ENCODE data around the gene JPH2.

Gene JPH2

GRCh38 chr20:44075950-44076232, 111.1 kb downstream of the JPH2 start:
- no peak overlapping the region for H3K4me2 ChIP-seq (ENCODE audit: low read length)
- H3K9ac ChIP-seq (ENCODE audit: low read depth, low read length), result no peak overlapping the region
- H3K9me3 ChIP-seq (replicated peaks; ENCODE audit: low read length), result no peaks in the 10 kb centered on the region
- peaks cover 5% of the 10 kb centered on the region for H3K4me1 ChIP-seq (ENCODE audit: control insufficient read depth, insufficient read depth, low read length)
- H3K27me3 ChIP-seq (ENCODE audit: control insufficient read depth, insufficient read depth, low read length), result peaks cover 31% of the 10 kb centered on the region
- H3K4me3 ChIP-seq (ENCODE audit: low read length), result no peak overlapping the region
- no peaks in the 10 kb centered on the region for H3K36me3 ChIP-seq (ENCODE audit: insufficient read depth, low read length)

GRCh38 chr20:44075191-44075949, 111.6 kb downstream of the JPH2 start:
- H3K4me2 ChIP-seq (ENCODE audit: low read length), result no peak overlapping the region
- no peaks in the 10 kb centered on the region for H3K9me3 ChIP-seq (replicated peaks; ENCODE audit: low read length)
- no peaks in the 10 kb centered on the region for H3K36me3 ChIP-seq (ENCODE audit: insufficient read depth, low read length)
- H3K9ac ChIP-seq (ENCODE audit: low read depth, low read length), result no peak overlapping the region
- peaks cover 36% of the 10 kb centered on the region for H3K27me3 ChIP-seq (ENCODE audit: control insufficient read depth, insufficient read depth, low read length)
- H3K4me3 ChIP-seq (ENCODE audit: low read length), result no peak overlapping the region
- peaks cover 5% of the 10 kb centered on the region for H3K4me1 ChIP-seq (ENCODE audit: control insufficient read depth, insufficient read depth, low read length)

- Histone ChIP-seq H3K4me3 (ENCODE audit: low read length) (no peak overlapping the region), H3K4me1 (ENCODE audit: control insufficient read depth, insufficient read depth, low read length) (peaks cover 5% of the 10 kb centered on the region), H3K27me3 (ENCODE audit: control insufficient read depth, insufficient read depth, low read length) (peaks cover 42% of the 10 kb centered on the region), H3K36me3 (ENCODE audit: insufficient read depth, low read length) (no peaks in the 10 kb centered on the region), H3K9ac (ENCODE audit: low read depth, low read length) (no peak overlapping the region), H3K9me3 (replicated peaks; ENCODE audit: low read length) (no peaks in the 10 kb centered on the region), H3K4me2 (ENCODE audit: low read length) (no peak overlapping the region)
These were observed 112.5 kb downstream of the JPH2 start for GRCh38 chr20:44074252-44075151.

DNA sequence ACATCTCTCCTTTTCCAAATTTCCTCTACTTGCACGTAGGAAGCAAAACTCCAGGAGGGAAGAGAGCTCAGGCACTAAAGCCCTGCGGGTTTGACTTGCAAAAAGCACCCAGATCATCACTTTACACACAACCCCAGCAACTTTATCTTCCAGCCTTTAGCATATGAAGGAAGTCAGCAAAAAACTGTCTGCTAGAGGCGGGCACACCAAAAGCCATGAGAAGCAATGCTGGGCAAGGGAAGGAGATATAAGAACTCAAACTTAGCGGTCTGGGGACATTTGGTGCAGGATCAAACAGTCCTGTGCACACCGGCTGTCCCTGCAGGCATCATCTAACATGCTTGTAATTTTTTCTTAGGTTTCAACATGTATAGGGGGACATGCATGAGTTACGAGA, 113.3 kb downstream of the JPH2 start:
- H3K4me2 ChIP-seq (ENCODE audit: low read length), result no peak overlapping the region
- H3K4me1 ChIP-seq (ENCODE audit: control insufficient read depth, insufficient read depth, low read length), result peaks cover 5% of the 10 kb centered on the region
- H3K9me3 ChIP-seq (replicated peaks; ENCODE audit: low read length), result no peaks in the 10 kb centered on the region
- no peaks in the 10 kb centered on the region for H3K36me3 ChIP-seq (ENCODE audit: insufficient read depth, low read length)
- H3K27me3 ChIP-seq (ENCODE audit: control insufficient read depth, insufficient read depth, low read length), result peaks cover 42% of the 10 kb centered on the region
- no peak overlapping the region for H3K9ac ChIP-seq (ENCODE audit: low read depth, low read length)
- H3K4me3 ChIP-seq (ENCODE audit: low read length), result no peak overlapping the region

- peaks cover 39% of the 10 kb centered on the region for H3K27me3 ChIP-seq (ENCODE audit: control insufficient read depth, insufficient read depth, low read length)
- no peaks in the 10 kb centered on the region for H3K9me3 ChIP-seq (replicated peaks; ENCODE audit: low read length)
- H3K4me2 ChIP-seq (ENCODE audit: low read length), result no peak overlapping the region
- no peaks in the 10 kb centered on the region for H3K36me3 ChIP-seq (ENCODE audit: insufficient read depth, low read length)
- H3K9ac ChIP-seq (ENCODE audit: low read depth, low read length), result no peak overlapping the region
- no peak overlapping the region for H3K4me3 ChIP-seq (ENCODE audit: low read length)
- peaks cover 5% of the 10 kb centered on the region for H3K4me1 ChIP-seq (ENCODE audit: control insufficient read depth, insufficient read depth, low read length)
These were observed 113.8 kb downstream of the JPH2 start for GRCh38 chr20:44073011-44073674.

GRCh38 chr20:44072384-44072783, 114.6 kb downstream of the JPH2 start:
- H3K9me3 ChIP-seq (replicated peaks; ENCODE audit: low read length), result no peaks in the 10 kb centered on the region
- peaks cover 40% of the 10 kb centered on the region for H3K27me3 ChIP-seq (ENCODE audit: control insufficient read depth, insufficient read depth, low read length)
- no peak overlapping the region for H3K4me3 ChIP-seq (ENCODE audit: low read length)
- H3K4me2 ChIP-seq (ENCODE audit: low read length), result no peak overlapping the region
- H3K36me3 ChIP-seq (ENCODE audit: insufficient read depth, low read length), result no peaks in the 10 kb centered on the region
- peaks cover 5% of the 10 kb centered on the region for H3K4me1 ChIP-seq (ENCODE audit: control insufficient read depth, insufficient read depth, low read length)
- H3K9ac ChIP-seq (ENCODE audit: low read depth, low read length), result no peak overlapping the region

DNA sequence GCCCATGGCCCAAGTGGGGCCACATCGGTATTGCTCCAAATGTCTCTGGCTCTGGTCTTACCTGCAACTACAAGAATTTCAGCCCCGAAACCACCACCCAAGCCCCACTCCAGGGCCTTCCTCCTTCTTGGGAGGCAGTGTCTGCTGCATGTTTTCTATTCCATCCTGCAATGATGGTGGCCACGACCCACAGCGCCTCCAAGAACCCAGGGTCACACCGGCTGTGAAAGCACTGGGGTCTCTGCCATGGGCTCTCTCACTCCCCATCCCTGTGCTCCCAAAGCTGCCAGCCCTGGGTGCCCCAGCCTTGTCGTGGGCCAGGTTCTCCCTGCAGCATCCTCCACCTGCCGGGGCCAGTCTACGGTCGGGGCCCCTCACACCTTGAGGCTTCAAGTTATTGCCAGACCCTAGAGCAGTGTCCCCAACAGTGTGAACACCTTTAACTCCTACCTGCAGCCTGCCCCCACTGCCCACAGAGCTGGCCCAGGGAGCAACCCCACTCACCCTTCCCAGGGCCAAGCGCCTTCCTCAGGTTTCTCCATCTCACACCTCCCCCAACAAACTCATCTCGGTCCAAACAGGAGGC, 115.4 kb downstream of the JPH2 start:
- no peaks in the 10 kb centered on the region for H3K36me3 ChIP-seq (ENCODE audit: insufficient read depth, low read length)
- no peaks in the 10 kb centered on the region for H3K9me3 ChIP-seq (replicated peaks; ENCODE audit: low read length)
- no peak overlapping the region for H3K4me2 ChIP-seq (ENCODE audit: low read length)
- H3K4me3 ChIP-seq (ENCODE audit: low read length), result no peak overlapping the region
- peaks cover 5% of the 10 kb centered on the region for H3K4me1 ChIP-seq (ENCODE audit: control insufficient read depth, insufficient read depth, low read length)
- H3K27me3 ChIP-seq (ENCODE audit: control insufficient read depth, insufficient read depth, low read length), result peaks cover 40% of the 10 kb centered on the region
- H3K9ac ChIP-seq (ENCODE audit: low read depth, low read length), result no peak overlapping the region

GRCh38 chr20:44071057-44071456, 115.9 kb downstream of the JPH2 start:
- H3K4me1 ChIP-seq (ENCODE audit: control insufficient read depth, insufficient read depth, low read length), result peaks cover 5% of the 10 kb centered on the region
- H3K36me3 ChIP-seq (ENCODE audit: insufficient read depth, low read length), result no peaks in the 10 kb centered on the region
- no peak overlapping the region for H3K9ac ChIP-seq (ENCODE audit: low read depth, low read length)
- no peak overlapping the region for H3K4me2 ChIP-seq (ENCODE audit: low read length)
- H3K9me3 ChIP-seq (replicated peaks; ENCODE audit: low read length), result no peaks in the 10 kb centered on the region
- peaks cover 43% of the 10 kb centered on the region for H3K27me3 ChIP-seq (ENCODE audit: control insufficient read depth, insufficient read depth, low read length)
- H3K4me3 ChIP-seq (ENCODE audit: low read length), result no peak overlapping the region

DNA sequence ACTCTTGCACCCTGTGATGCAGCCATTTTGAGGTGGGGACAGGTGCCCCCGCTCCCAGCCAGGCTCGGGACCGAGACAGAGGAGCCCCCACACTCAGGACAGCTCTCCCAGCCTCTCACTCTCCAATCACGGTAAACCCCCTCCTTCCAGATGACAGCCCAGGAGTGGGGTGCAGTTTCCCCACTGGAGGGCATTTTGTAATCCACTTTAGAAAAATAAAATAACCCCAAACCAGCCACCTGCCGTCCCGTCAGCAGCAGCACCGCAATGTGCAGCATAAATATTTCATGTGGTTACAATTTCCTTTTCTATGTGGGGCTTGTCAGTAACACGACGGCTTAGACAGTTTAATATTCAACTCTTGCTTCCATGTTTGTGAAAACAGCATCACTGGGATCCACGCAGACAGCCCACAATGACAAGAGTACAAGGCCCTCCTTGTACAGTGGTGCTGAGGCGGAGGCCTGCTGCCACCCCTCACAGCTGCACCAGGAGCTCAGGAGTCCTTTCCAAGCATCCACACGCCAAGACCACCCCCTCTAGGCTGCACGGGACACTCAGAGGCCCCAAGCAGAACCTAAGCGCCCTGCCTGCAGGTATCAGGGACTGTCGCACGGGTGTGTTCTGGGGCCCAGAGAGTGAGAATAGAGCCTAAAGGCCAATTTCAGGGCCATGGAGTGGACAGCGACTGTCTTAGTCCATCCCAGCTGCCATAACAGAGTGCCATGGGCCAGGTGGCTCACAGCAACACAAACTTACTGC, 116.7 kb downstream of the JPH2 start:
- Histone ChIP-seq H3K9ac (ENCODE audit: low read depth, low read length) (no peak overlapping the region), H3K27me3 (ENCODE audit: control insufficient read depth, insufficient read depth, low read length) (peaks cover 44% of the 10 kb centered on the region), H3K4me1 (ENCODE audit: control insufficient read depth, insufficient read depth, low read length) (peaks cover 5% of the 10 kb centered on the region), H3K4me2 (ENCODE audit: low read length) (no peak overlapping the region), H3K9me3 (replicated peaks; ENCODE audit: low read length) (no peaks in the 10 kb centered on the region), H3K36me3 (ENCODE audit: insufficient read depth, low read length) (no peaks in the 10 kb centered on the region), H3K4me3 (ENCODE audit: low read length) (no peak overlapping the region)

DNA sequence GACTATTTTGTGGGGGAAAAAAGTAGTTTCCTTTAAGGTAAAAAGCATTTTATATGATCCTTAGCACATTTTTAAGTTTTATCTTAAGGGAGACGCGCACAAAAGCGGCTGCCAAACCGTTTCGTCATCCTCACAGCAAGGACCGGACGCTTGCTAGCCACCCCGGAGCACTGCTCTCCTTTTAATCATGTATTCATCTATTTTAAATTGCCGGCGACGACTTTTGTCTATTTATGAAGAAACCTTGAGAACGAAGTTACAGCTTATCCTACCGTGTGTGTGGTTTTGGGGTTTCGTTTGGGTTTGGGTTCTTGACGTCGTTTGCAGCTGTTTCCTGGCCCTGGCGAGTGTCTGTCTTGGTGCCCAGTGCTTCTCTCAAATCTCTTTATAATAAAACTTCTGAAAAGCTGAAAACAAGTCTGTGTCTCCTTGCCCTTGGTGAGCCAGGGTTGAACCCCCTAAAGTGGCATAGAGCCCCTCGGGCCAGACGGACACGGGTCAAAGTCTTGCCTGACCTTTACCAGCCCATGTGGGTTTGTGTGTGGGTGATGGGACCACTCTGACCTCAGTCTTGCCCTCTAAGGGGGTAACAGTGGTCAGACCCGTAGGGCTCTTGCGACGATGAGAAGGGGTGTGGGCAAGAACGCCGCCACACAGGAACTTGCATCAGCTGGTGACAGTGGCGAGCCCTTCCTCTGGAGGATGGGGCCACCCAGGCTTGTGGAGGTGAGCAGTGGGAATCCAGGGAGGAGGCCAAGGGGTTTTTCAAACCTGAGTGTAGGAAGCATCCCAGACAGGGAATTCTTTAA, 117.6 kb downstream of the JPH2 start:
- H3K9ac ChIP-seq (ENCODE audit: low read depth, low read length), result no peak overlapping the region
- H3K9me3 ChIP-seq (replicated peaks; ENCODE audit: low read length), result no peaks in the 10 kb centered on the region
- peaks cover 45% of the 10 kb centered on the region for H3K27me3 ChIP-seq (ENCODE audit: control insufficient read depth, insufficient read depth, low read length)
- no peak overlapping the region for H3K4me2 ChIP-seq (ENCODE audit: low read length)
- no peak overlapping the region for H3K4me3 ChIP-seq (ENCODE audit: low read length)
- H3K4me1 ChIP-seq (ENCODE audit: control insufficient read depth, insufficient read depth, low read length), result peaks cover 1% of the 10 kb centered on the region
- no peaks in the 10 kb centered on the region for H3K36me3 ChIP-seq (ENCODE audit: insufficient read depth, low read length)
